ENCODE measurements around the gene AIF1L.

DNA sequence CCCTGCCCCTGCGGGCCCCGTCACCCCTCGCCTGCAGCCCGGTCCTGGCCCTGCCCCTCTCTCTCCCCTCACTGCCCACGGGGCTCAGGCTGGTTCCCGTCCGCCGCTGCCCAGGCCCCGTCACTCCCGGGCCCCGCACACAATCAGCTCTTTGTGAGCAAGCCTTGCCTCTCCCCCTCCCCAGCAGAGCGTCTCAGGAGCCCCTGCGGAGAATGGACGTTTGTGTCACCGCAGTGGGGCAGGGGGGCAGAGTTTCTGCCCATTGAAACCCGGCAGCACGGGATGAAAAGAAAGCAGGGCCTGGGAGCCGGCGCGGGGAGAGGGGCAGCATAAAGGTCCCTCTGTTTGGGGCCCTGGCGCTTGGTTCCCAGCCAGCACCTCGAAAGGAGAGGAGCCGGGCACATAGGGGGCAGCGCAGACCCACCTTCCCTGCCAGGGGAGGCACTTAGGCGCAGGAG lies 15.6 kb downstream of the AIF1L start:
- TF ChIP-seq POLR2AphosphoS5 (IDR thresholded peaks at IDR 0.05), result no peak
- TF ChIP-seq, protein P1, sequence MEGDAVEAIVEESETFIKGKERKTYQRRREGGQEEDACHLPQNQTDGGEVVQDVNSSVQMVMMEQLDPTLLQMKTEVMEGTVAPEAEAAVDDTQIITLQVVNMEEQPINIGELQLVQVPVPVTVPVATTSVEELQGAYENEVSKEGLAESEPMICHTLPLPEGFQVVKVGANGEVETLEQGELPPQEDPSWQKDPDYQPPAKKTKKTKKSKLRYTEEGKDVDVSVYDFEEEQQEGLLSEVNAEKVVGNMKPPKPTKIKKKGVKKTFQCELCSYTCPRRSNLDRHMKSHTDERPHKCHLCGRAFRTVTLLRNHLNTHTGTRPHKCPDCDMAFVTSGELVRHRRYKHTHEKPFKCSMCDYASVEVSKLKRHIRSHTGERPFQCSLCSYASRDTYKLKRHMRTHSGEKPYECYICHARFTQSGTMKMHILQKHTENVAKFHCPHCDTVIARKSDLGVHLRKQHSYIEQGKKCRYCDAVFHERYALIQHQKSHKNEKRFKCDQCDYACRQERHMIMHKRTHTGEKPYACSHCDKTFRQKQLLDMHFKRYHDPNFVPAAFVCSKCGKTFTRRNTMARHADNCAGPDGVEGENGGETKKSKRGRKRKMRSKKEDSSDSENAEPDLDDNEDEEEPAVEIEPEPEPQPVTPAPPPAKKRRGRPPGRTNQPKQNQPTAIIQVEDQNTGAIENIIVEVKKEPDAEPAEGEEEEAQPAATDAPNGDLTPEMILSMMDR (IDR thresholded peaks at IDR 0.05), result no peak
- no peak for TF ChIP-seq POLR2A (IDR thresholded peaks at IDR 0.05)
- TF ChIP-seq EP300 (IDR thresholded peaks at IDR 0.05), result no peak
